ENCODE results near the gene PRM2. TPM values are rescaled to one million over a fixed set of nuclear protein-coding genes. Genes with fewer than 3 reads are reported as not detected.

The PRM2 gene
- total RNA-seq, 1 donor from 2014 or later = not detected

- DNase-seq = no peak
Observed at GRCh38 chr16:11260596-11260966, 15.7 kb downstream of the PRM2 start.

DNA sequence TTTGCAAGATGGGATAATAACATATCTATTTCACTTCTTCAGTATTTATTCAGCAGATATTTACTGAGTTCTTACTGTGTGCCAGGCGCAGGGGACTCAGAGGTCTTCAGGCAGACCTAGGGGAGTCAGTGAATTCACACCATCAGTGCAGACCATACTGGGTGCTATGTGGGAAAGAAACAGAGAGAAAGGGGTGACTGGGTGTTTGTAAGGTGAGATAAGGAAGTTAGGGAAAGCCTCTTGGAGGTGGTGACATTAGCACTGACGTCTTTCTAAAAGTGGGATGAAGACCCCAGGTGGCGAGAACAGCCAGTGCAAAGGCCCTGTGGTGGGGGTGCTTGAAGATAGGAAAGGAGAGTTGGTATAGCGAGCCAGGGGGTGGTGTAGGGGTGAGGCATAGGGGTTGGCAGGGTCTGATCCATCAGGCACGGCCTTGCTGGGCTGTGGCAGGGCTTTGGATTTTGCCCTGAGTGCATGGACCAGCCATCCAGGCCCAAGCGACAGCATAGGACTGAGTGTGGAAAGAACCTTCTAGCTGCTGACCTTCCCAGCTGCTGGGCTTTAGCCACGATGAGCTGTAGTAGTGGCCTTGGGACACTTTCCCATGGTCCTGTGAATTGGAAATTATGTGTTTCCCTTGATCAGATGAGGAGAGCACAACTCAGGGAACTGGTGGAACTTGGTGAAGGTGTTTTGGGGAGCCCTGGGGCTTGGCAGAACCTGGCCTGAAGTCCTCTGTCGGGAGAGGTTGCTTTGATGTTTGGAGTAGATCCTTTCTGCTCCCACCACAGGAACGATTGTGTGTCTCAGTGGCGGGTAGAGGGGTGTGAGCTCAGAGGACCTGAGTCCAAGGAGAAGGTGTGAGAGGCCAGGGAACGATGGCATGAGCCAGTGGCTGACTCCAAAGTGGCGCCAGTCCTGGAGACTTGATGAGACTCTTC lies 16.4 kb downstream of the PRM2 start:
- no peak for DNase-seq

- peak; percentile 12 for DNase-seq
Observed at GRCh38 chr16:11258553-11259492, 17.5 kb downstream of the PRM2 start.

- DNase-seq = peak; percentile 57
Observed at GRCh38 chr16:11257131-11257938, 18.9 kb downstream of the PRM2 start.

GRCh38 chr16:11256661-11257130 lies 19.6 kb downstream of the PRM2 start:
- no peak for DNase-seq

GRCh38 chr16:11255737-11256660 lies 20.3 kb downstream of the PRM2 start, which contains the start of gene SOCS1:
SOCS1 (minus strand) TSS chr16:11256204; CDS start chr16:11255478, 726 bp downstream.
- DNase-seq = peak; percentile 74

DNA sequence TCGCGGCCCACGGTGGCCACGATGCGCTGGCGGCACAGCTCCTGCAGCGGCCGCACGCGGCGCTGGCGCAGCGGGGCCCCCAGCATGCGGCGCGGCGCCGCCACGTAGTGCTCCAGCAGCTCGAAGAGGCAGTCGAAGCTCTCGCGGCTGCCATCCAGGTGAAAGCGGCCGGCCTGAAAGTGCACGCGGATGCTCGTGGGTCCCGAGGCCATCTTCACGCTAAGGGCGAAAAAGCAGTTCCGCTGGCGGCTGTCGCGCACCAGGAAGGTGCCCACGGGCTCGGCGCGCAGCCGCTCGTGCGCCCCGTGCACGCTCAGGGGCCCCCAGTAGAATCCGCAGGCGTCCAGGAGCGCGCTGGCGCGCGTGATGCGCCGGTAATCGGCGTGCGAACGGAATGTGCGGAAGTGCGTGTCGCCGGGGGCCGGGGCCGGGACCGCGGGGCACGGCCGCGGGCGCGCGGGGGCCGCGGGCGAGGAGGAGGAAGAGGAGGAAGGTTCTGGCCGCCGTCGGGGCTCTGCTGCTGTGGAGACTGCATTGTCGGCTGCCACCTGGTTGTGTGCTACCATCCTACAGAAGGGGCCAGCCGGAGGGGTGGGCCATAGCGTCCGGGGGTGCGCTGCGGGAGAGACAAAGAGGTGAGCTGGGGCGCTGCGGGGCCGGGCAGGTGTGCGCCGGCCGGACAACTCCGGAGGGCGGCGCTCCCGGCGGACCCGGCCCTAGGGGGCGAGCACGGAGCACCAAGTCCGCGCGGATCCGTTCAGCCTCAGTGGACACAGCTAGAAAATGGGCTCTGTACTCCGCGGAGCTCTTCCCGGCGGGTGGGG lies 21.2 kb downstream of the PRM2 start:
- DNase-seq = no peak

- DNase-seq = no peak
Observed at GRCh38 chr16:11253995-11254912, 22.0 kb downstream of the PRM2 start.

DNA sequence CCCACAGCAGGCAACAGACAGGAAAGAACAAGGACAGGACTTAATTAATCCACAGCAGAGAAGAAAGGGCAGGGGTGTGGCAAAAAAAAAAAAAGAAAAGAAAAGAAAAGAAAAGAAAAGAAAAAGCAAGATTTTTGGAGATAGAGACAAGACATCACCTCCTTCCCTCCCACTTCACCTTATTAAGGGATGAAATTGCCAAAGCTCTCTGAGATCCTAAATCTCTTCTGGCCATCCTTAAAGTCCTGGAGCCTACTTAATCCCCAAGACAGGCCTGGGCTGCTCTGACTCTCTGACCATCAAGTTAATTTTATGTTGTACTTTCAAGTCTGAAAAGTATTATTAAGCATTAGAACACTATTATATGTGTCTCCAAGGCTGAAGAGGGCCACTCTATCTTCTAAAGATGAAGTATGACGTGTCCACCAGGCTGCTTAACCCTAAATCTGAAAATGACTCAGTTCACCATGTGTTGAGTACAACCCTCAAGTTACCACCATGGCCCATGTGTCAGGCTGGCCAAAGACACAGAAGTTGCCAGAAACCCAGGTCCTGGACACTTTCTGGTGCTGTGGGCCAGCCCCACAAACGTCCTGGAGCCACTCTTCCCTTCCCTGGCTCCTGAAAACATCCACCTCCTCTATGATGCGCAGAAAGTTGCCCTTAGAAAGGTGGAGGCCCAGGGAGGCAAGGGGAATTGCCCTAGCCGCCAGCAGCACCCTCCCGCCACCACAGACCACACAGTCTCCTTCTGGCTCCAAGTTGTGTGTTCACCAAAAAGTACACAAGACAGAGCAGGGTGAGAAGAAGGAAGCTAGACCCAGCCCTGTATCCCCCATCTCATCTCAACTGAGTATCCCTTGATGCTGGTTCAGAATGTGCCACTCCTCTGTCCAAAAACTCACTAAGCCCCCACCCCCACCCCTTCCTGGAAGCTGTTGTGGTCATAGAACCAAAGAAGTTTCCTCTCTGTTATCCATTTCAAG lies 23.0 kb downstream of the PRM2 start:
- no peak for DNase-seq

DNA sequence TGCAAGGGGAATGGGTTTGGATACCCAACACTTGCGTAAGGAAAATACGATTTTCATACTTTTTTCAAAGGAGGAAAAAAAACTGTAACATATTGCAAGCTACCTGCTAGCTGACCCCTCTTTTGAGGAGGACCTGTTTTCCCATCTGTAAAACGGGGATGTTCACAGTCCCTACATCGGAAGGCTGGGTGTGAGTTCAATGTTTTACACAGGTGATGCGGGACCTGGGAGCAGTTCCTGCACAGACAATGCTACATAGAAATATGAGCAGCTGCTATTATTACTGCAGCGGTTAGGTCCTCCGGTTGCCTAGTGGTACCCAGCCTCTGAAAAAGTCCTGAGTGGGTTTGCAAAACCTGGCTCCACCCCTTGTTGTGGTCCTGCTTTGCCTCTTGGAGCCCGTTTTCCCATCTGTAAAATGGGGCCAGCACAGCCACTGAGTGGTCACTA lies 23.8 kb downstream of the PRM2 start:
- no peak for DNase-seq

DNA sequence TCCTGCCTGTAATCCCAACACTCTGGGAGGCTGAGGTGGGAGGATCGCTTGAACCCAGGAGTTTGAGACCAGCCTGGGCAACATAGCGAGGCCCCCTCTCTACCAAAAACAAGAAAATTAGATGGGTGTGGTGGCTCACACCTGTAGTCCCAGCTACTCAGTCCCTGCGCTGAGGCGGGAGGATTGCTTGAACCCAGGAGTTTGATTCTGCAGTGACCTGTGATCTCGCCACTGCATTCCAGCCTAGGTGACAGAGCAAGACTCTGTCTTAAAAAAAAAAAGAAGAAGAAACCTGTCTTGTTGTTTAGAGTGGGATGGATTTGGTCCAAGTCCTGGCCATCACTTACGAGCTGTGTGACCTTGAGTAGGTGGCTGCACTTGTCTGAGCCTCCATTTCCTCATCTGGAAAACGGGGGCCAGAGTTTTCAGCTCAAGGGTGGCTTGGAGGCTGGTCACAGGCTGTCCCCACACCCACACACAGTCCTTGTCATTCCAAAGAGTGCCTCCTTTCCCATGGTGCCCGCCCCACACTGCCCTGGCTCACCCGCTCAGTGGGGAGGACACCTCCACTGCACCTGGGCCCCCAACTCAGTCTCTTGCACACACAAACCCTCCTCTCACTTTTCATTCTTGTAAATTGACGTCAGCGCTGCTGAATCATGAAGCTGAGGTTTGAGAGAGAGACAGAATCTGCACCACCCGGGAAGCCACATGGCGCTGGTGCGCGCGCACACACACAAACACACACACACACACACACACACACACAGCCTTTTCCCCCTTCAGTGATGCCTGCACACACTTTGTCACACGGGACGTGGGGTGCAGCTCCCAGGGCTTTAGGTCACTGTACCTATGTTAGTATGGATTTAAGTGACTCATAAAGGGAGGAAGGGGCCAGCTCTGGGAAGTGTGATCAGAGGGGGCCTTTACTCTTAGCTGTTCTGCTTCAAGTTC lies 24.5 kb downstream of the PRM2 start:
- no peak for DNase-seq

GRCh38 chr16:11250786-11251524 lies 25.3 kb downstream of the PRM2 start:
- DNase-seq = no peak

DNA sequence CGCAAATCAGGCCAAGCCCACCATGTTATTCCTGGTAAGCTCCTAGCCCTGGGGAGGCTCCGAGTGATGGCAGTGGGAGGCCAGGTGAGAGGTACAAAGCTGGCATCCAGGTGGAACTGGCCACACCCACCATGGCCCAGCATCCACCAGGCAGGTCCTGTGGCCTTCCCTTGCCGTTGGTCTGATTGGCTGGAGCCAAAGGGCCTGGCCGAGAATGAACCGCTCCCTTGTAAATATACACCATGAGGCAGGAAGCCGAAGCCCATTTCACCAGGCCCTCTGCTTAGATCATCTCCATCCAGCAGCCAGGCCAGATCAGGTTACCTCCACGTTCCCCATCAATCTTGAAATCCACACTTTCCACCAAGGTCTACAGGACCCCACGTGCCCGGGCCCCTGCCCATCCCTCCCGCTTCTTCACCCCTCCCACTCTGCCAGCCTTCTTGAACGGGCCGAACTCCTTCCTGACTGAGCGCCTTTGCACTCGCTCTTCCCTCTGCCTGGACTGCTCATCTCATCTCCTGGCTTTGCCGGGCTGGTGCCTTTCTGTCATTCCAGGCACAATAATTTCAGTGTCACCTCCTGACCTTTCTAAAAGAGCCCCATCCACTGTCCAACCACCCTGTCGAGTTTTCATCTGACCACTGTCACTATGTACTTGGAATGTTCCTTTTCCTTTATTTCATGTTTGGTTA lies 26.0 kb downstream of the PRM2 start:
- no peak for DNase-seq

DNA sequence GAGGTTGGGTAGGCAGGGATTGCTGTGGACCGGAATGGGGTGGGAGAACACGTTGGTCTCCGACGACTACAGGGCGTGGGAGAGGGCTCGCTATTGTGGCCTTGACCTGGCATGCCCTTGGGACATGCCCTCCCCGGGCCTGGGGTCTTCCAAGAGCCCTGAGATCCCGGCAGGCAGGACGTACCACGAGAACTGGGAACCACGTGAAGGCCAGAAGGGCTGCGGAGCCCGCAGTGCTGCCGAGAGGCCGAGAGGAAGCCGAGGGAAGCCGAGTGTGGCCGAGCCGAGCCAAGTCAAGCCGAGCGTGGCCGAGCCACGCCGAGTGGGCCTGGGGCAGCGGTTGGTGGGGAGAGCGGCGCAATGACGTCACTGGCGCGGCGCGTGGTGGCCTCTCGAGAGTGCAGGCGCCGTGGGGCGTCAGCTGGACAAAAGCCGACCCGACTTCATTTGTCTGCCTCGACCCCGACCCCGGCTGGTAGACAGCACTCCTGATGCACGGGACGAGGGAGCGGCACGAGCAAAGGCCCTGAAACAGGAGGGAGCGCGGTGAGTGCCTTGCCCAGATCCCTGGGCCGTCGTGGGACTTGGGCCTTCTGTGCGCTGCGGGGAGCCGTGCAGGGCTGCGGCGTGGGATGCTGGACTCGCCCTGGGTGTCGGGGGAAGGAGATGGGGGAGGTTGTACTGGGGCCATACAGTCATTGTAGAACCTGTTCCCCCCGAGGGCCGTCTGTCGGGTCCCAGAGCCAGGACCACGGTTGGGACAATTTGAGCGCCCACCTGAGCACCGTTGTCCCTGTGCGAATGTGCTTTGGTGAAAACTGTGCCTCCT lies 26.8 kb downstream of the PRM2 start:
- no peak for DNase-seq
